Heart left ventricle (tissue), 16 donors: ENCODE measurements around the gene SH2D4B. TPM values are rescaled to one million over a fixed set of nuclear protein-coding genes. Genes with fewer than 3 reads are reported as not detected.

Experiments used
- ATAC-seq, 4 donors: fragments of 200-7000 bp; cut with Tn5 transposase; one replicate each; pipeline ENCODE4 v1.9.1; 2020 to 2022; ENCODE audit warnings: moderate library complexity in 4 of 4, mild to moderate bottlenecking in 3 of 4, moderate number of reproducible peaks in 1 of 4
- DNase-seq, 5 donors: peaks; one replicate each; pipeline ENCODE4 v3.0.0-alpha.2; 2020
- H3K27ac ChIP-seq, 12 donors: fragments of 200-600 bp; sonication (generic) in 4 of 12; one replicate each; pipeline versions ENCODE4 v1.5.0 to v1.8.0; 2016 to 2022; ENCODE audit warnings: mild to moderate bottlenecking in 2 of 12
- H3K27me3 ChIP-seq, 9 donors: fragments of 200-600 bp; sonication (generic) in 2 of 9; one replicate each; pipeline versions ENCODE4 v1.5.1 to v1.8.0; 2016 to 2022; ENCODE audit warnings: mild to moderate bottlenecking in 3 of 9
- H3K36me3 ChIP-seq, 9 donors: fragments of 200-600 bp; sonication (generic) in 2 of 9; one replicate each; pipeline versions ENCODE4 v1.5.0 to v1.8.0; 2018 to 2022; ENCODE audit warnings: mild to moderate bottlenecking in 2 of 9
- H3K4me1 ChIP-seq, 12 donors: fragments of 200-600 bp; sonication (generic) in 4 of 12; one replicate each; pipeline versions ENCODE4 v1.5.0 to v1.8.0; 2016 to 2022; ENCODE audit warnings: mild to moderate bottlenecking in 3 of 12
- H3K4me3 ChIP-seq, 12 donors: fragments of 200-600 bp; sonication (generic) in 4 of 12; one replicate each; pipeline versions ENCODE4 v1.5.0 to v1.8.0; 2017 to 2022; ENCODE audit warnings: mild to moderate bottlenecking in 9 of 12, moderate library complexity in 4 of 12
- H3K9me3 ChIP-seq, 12 donors: fragments of 200-600 bp; sonication (generic) in 4 of 12; one replicate each; pipeline versions ENCODE4 v1.5.0 to v1.8.0; 2016 to 2022; ENCODE audit warnings: mild to moderate bottlenecking in 1 of 12
- POLR2A ChIP-seq, 2 donors: fragments of 450-650 bp; IDR thresholded peaks; one replicate each; pipeline ENCODE4 v1.6.1; 2017; ENCODE audit warnings: antibody characterized with exemption in 2 of 2, mild to moderate bottlenecking in 2 of 2, moderate library complexity in 2 of 2
- WGBS, 4 donors: extraction: QIAGEN DNeasy Blood & Tissue Kit in 2 of 4; methylation state at CpG; one replicate each; pipeline versions ENCODE4 v1.1.5 to v1.1.7; 2013 to 2018; 5-methylcytosine and 5-hydroxymethylcytosine counted together
- intact Hi-C, 10 donors: fragments of 100-400 bp; cut with DNase I; formaldehyde crosslinking; loops; one replicate each; pipeline versions ENCODE4 v1.11.1 to v1.14.2; 2022
- polyA plus RNA-seq, 2 donors: library from polyadenylated mRNA; stranded (reverse); fragments of 200-250 nt; gene quantifications; one replicate each; pipeline ENCODE4 v1.2.3, GENCODE V29; 2013
- total RNA-seq, 9 donors: library from RNA; depleted of rRNA in 2 of 9; stranded (reverse); fragments of >200 nt in 2 of 9; fragmentation: NEBNext Ultra II Directional in 3 of 9; extraction: Animal tissue kit (Norgen Biotek cat#: 25700) in 3 of 9; gene quantifications; one replicate each; pipeline versions ENCODE4 v1.1.0 to v1.2.4, GENCODE V29; 2016 to 2023
- TF ChIP-seq, protein P1 (sequence below), 12 donors: fragments of 200-600 bp; sonication (generic) in 4 of 12; IDR thresholded peaks; one replicate each; pipeline versions ENCODE4 v1.5.0 to v1.8.0; 2018 to 2022; ENCODE audit warnings: antibody characterized with exemption in 12 of 12, mild to moderate bottlenecking in 5 of 12
- donor health status: ischemic (EF 13 %, LVEDD 7.1; RV severe dilation, severe dysfunction).
- donor health status: healthy with polysubstance abuse.
- donor health status: DM: no; HTN: yes; CAD: no.
- donor health status: DM: no; HTN: no; CAD: no.
- donor health status: ischemic (EF 25% LVEDD 6.9; RV normal size, moderate dysfunction).
- donor health status: ischemic (EF 25% LVEDD 5.7; RV mildly dilated, moderate dysfunction).
- donor health status: healthy.
- donor health status: DM: yes; HTN: yes; CAD: no.
- donor health status: ischemic (EF 35%, LVEDD 5.7; RV mildly dilated, moderate dysfunction).
- donor health status: nonischemic (EF 11% LVEDD 7.7; RV severe dilation, severe dysfunction).
- donor health status: DM: yes; HTN: yes; CAD: no.
- donor health status: PGD.
- donor health status: ischemic (EF 29% LVEDD 5.4; RV normal size, mild dysfunction).
- donor health status: nonischemic (EF 23%, LVEDD 6.1; RV moderate dilation, normal function).

SH2D4B gene
- total and polyA plus RNA-seq, 11 donors, result 0.19 TPM; not detected in 10

DNA sequence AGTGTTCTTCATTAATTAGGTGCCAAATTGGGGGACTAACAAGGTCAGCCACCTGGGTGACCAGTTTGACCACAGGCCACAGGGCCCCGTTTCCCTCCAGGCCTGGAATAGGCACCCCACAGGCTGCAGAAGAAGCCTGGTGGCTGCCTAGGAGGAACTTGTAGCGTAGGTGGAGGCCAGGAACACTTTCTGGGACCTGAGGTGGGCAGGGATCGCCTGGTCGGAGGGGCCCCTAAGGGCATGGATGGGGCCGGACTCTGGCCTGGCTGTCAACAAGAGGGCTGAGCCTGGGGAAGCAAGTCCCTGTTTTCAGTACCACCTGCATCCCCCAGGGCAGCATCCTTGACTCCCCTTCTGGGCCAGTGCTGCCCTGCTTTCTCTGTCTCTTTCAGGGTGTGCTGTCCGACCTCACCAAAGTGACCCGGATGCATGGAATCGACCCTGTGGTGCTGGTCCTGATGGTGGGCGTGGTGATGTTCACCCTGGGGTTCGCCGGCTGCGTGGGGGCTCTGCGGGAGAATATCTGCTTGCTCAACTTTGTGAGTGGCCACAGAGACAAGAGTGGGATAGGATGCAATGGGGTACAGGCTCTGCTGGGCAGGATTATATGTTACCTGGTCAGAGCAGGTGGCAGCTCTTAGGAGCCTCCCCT is 30.7 kb upstream of the SH2D4B start:
- no peak for DNase-seq
- Histone ChIP-seq H3K27ac (peak overlapping the region; percentile 19 to 95 (median 76)), H3K9me3 (no peaks in the 10 kb centered on the region), H3K27me3 (no peaks in the 10 kb centered on the region), H3K4me1 (peaks cover 19 to 95% (median 80%) of the 10 kb centered on the region in 12 donors), H3K36me3 (peaks cover 0 to 59% (median 33%) of the 10 kb centered on the region in 9 donors), H3K4me3 (no peak overlapping the region)
- 74 to 89% (median 82%) methylated on average over 8 to 13 of the region's 13 CpGs for WGBS, 4 donors
- no peak for TF ChIP-seq POLR2A (IDR thresholded peaks at IDR 0.05)
- TF ChIP-seq, protein P1, sequence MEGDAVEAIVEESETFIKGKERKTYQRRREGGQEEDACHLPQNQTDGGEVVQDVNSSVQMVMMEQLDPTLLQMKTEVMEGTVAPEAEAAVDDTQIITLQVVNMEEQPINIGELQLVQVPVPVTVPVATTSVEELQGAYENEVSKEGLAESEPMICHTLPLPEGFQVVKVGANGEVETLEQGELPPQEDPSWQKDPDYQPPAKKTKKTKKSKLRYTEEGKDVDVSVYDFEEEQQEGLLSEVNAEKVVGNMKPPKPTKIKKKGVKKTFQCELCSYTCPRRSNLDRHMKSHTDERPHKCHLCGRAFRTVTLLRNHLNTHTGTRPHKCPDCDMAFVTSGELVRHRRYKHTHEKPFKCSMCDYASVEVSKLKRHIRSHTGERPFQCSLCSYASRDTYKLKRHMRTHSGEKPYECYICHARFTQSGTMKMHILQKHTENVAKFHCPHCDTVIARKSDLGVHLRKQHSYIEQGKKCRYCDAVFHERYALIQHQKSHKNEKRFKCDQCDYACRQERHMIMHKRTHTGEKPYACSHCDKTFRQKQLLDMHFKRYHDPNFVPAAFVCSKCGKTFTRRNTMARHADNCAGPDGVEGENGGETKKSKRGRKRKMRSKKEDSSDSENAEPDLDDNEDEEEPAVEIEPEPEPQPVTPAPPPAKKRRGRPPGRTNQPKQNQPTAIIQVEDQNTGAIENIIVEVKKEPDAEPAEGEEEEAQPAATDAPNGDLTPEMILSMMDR (IDR thresholded peaks at IDR 0.05), result no peak
- no peak for ATAC-seq
- intact Hi-C loops, result loop anchor here in 7 of 10 donors (2.0 to 10.0 kb wide), 4 partner anchors 62 to 125 kb away; no protein-coding TSS in a partner anchor

DNA sequence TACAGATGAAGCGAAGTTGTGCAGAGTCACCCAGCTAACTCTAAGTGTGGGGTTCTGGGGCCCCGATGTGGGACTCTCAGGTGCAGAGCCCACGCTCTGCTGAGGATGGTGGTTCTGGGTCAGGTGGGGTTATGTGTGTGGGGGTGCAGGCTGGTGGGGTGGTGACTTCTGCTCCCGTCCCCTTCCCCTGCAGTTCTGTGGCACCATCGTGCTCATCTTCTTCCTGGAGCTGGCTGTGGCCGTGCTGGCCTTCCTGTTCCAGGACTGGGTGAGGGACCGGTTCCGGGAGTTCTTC is 28.6 kb upstream of the SH2D4B start:
- H3K36me3 ChIP-seq, result peaks cover 0 to 80% (median 54%) of the 10 kb centered on the region in 9 donors
- 72 to 83% (median 76%) methylated on average over 6 to 8 of the region's 8 CpGs for WGBS, 4 donors

DNA sequence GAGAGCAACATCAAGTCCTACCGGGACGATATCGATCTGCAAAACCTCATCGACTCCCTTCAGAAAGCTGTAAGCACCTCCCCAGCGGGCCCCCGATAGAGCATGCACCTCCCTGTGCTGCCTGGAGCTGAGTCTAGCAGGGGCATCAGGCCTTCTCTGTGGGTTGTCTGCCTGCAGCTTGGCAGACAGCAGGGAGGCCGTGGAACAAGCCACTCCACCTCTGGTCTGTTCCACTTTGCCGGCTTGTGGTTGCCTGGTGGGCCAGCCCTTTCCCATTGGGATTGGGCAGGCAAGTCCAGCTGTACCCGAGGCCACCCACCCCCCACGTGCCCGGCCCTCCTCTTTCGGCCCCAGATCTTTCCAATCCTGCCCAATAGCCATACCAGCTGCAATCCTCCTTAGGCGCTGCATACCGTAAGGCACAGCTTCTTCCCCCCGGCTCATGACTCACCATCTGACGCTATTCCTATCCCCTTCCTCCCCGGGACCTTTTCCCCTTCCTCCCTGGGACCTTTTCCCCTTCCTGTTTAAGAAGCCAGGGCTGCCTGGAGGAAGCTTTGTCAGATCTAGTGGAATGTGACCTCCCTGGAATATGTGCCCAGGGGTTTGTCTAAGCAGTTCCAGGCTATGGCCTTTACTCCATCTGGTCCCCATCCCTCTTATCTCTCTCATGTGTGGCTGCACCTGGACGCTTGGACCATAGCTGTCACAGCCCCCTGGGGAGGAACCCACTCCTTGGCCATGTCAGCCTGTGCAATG is 28.1 kb upstream of the SH2D4B start:
- 44 to 63% (median 54%) methylated on average over 17 to 18 of the region's 18 CpGs for WGBS, 4 donors
- Histone ChIP-seq H3K4me3 (no peak overlapping the region), H3K27ac (peak overlapping the region; percentile 46 to 95 (median 80)), H3K27me3 (no peaks in the 10 kb centered on the region), H3K4me1 (peaks cover 9 to 71% (median 60%) of the 10 kb centered on the region in 12 donors), H3K36me3 (peaks cover 0 to 86% (median 58%) of the 10 kb centered on the region in 9 donors), H3K9me3 (no peaks in the 10 kb centered on the region)
- ATAC-seq, result peak; percentile 49 to 86 (median 72)
- intact Hi-C loops, result loop anchor here in 7 of 10 donors (5.0 to 10.0 kb wide), 3 partner anchors 122 to 127 kb away; no protein-coding TSS in a partner anchor
- TF ChIP-seq POLR2A (IDR thresholded peaks at IDR 0.05), result no peak
- TF ChIP-seq, protein P1 (IDR thresholded peaks at IDR 0.05), result no peak
- DNase-seq, result peak in 4 of 5 donors; percentile 55 to 75 (median 72)

More for the DNA sequence above, 28.6 kb upstream of the SH2D4B start:
- ATAC-seq, result no peak
- no peaks in the 10 kb centered on the region for H3K9me3 ChIP-seq
- peaks cover 10 to 76% (median 65%) of the 10 kb centered on the region in 12 donors for H3K4me1 ChIP-seq
- intact Hi-C loops, result loop anchor here in 7 of 10 donors (5.0 to 10.0 kb wide), 3 partner anchors 122 to 127 kb away; no protein-coding TSS in a partner anchor
- no peak overlapping the region for H3K4me3 ChIP-seq
- H3K27ac ChIP-seq, result peak overlapping the region; percentile 46 to 95 (median 80)
- DNase-seq, result no peak
- TF ChIP-seq, protein P1 (IDR thresholded peaks at IDR 0.05), result no peak
- TF ChIP-seq POLR2A (IDR thresholded peaks at IDR 0.05), result no peak
- no peaks in the 10 kb centered on the region for H3K27me3 ChIP-seq

DNA sequence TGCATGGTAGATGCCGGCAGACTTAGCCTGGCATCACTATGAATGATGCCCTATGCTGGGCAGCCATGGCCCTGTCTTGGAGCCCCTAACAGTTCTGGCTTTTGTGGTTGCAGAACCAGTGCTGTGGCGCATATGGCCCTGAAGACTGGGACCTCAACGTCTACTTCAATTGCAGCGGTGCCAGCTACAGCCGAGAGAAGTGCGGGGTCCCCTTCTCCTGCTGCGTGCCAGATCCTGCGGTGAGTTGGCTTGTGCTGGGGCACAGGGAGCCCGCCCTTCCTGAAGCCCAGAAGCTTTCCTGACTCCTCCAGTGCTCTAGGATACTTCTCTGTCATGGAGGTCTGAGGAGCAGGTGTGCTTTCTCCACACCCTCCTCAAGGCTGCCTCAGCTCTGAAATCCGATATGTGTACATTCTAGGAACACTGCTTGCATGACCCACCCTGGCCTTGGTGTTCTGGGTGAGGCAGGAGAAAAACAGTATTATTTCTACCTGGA is 25.6 kb upstream of the SH2D4B start:
- ATAC-seq, result no peak
- TF ChIP-seq, protein P1 (IDR thresholded peaks at IDR 0.05), result no peak
- no peak for TF ChIP-seq POLR2A (IDR thresholded peaks at IDR 0.05)
- H3K27me3 ChIP-seq, result no peaks in the 10 kb centered on the region
- 77 to 87% (median 81%) methylated on average over 5 to 10 of the region's 10 CpGs for WGBS, 4 donors
- DNase-seq, result no peak
- H3K4me3 ChIP-seq, result no peak overlapping the region
- peaks cover 0 to 59% (median 38%) of the 10 kb centered on the region in 12 donors for H3K4me1 ChIP-seq
- H3K36me3 ChIP-seq, result peaks cover 0 to 97% (median 76%) of the 10 kb centered on the region in 9 donors
- H3K27ac ChIP-seq, result peak overlapping the region in 1 of 12 donors; percentile 12
- intact Hi-C loops, result no loop called here
- no peaks in the 10 kb centered on the region for H3K9me3 ChIP-seq
